Stimulated activated naive CD8-positive, alpha-beta T cell treated with anti-CD3 and anti-CD28 coated beads, Interleukin-15, amount 100 ng/mL, for 72 hours (primary cell): ENCODE results near the gene LYSET.

Experiments
- ATAC-seq: fragments of 150-1000 bp; cut with Tn5 transposase; 2 replicates; pipeline ENCODE4 v1.10.0; 2021; ENCODE audit warnings: mild to moderate bottlenecking, moderate library complexity
- DNase-seq, 2 donors: peaks; one replicate each; pipeline ENCODE4 v3.0.0; 2021 to 2022
- H3K27ac Mint-ChIP-seq, 2 donors: one replicate each; pipeline ENCODE4 v1.8.0; 2022; ENCODE audit warnings: mild to moderate bottlenecking in 2 of 2, mixed read lengths in 2 of 2, moderate library complexity in 2 of 2
- H3K27me3 Mint-ChIP-seq: one replicate; pipeline ENCODE4 v1.8.0; 2022; ENCODE audit warnings: mixed read lengths
- H3K4me1 Mint-ChIP-seq: one replicate; pipeline ENCODE4 v1.8.0; 2022; ENCODE audit warnings: mild to moderate bottlenecking, mixed read lengths
- H3K4me3 Mint-ChIP-seq, 2 donors: one replicate each; pipeline ENCODE4 v1.8.0; 2022; ENCODE audit warnings: mild to moderate bottlenecking in 2 of 2, mixed read lengths in 2 of 2, moderate library complexity in 1 of 2
- H3K9me3 Mint-ChIP-seq, 2 donors: one replicate each; pipeline ENCODE4 v1.8.0; 2022; ENCODE audit warnings: mixed read lengths in 2 of 2

The LYSET gene

GRCh38 chr14:93195316-93195999 lies 10.3 kb downstream of the LYSET start:
- DNase-seq, result no peak

DNA sequence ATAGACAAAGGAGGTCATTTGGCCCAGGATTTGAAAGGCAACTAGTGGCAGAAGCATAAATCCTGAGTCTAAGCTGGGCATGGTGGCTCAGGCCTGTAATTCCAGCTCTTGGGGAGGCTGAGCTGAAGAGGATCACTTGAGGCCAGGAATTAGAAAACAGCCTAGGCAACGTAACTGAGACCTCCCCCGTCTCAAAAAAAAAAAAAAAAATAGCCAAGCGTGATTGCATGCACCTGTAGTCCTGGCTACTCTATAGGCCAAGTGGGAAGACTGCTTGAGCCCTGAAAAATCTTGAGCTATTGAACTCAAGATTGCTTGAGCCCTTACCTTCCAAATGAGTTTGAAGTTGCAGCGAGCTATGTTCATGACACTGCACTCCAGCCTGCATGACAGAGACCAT lies 13.9 kb downstream of the LYSET start:
- H3K27ac Mint-ChIP-seq, result no peak overlapping the region
- H3K9me3 Mint-ChIP-seq, result no peaks in the 10 kb centered on the region
- H3K4me3 Mint-ChIP-seq, result no peak overlapping the region

More at GRCh38 chr14:93195316-93195999, 10.3 kb downstream of the LYSET start:
- Mint-ChIP-seq H3K4me3 (no peak overlapping the region), H3K27ac (no peak overlapping the region), H3K27me3 (no peaks in the 10 kb centered on the region), H3K4me1 (no peaks in the 10 kb centered on the region), H3K9me3 (no peaks in the 10 kb centered on the region)
- ATAC-seq, result no peak

GRCh38 chr14:93200553-93200952 lies 15.4 kb downstream of the LYSET start:
- H3K27ac Mint-ChIP-seq, result no peak overlapping the region
- no peaks in the 10 kb centered on the region for H3K27me3 Mint-ChIP-seq
- ATAC-seq, result no peak
- peaks cover 20% of the 10 kb centered on the region for H3K4me1 Mint-ChIP-seq
- H3K9me3 Mint-ChIP-seq, result no peaks in the 10 kb centered on the region
- no peak for DNase-seq
- no peak overlapping the region for H3K4me3 Mint-ChIP-seq

More for the DNA sequence above, 13.9 kb downstream of the LYSET start:
- no peak for DNase-seq
- peaks cover 4% of the 10 kb centered on the region for H3K4me1 Mint-ChIP-seq
- no peaks in the 10 kb centered on the region for H3K27me3 Mint-ChIP-seq
- ATAC-seq, result no peak

GRCh38 chr14:93201155-93201704 lies 16.1 kb downstream of the LYSET start:
- DNase-seq (no peak), ATAC-seq (no peak)
- no peak overlapping the region for H3K27ac Mint-ChIP-seq
- no peaks in the 10 kb centered on the region for H3K27me3 Mint-ChIP-seq
- H3K4me1 Mint-ChIP-seq, result peaks cover 23% of the 10 kb centered on the region
- H3K9me3 Mint-ChIP-seq, result no peaks in the 10 kb centered on the region
- no peak overlapping the region for H3K4me3 Mint-ChIP-seq

GRCh38 chr14:93206793-93207467 lies 21.8 kb downstream of the LYSET start, which contains the start of the genes GON7 and UBR7:
GON7 (minus strand) TSS chr14:93207065; CDS start chr14:93207037, 28 bp downstream.
UBR7 (plus strand) TSS chr14:93207256; CDS start chr14:93207292, 36 bp downstream.
- DNase-seq, result peak; percentile 85 to 89
- Mint-ChIP-seq H3K27ac (peak within 1 kb of the TSS; percentile 98 to 99), H3K27me3 (no peaks in the 10 kb centered on the region), H3K4me1 (peaks cover 39% of the 10 kb centered on the region), H3K4me3 (peak within 1 kb of the TSS; percentile 78 to 89), H3K9me3 (no peaks in the 10 kb centered on the region)
- ATAC-seq, result peak; percentile 96

GRCh38 chr14:93207468-93208308 lies 22.6 kb downstream of the LYSET start:
- H3K9me3 Mint-ChIP-seq, result no peaks in the 10 kb centered on the region
- ATAC-seq (peak; percentile 53), DNase-seq (peak in 1 of 2 donors; percentile 35)
- peaks cover 39% of the 10 kb centered on the region for H3K4me1 Mint-ChIP-seq
- no peaks in the 10 kb centered on the region for H3K27me3 Mint-ChIP-seq
- H3K4me3 Mint-ChIP-seq, result peak overlapping the region; percentile 78 to 89
- peak overlapping the region; percentile 4 to 98 for H3K27ac Mint-ChIP-seq

DNA sequence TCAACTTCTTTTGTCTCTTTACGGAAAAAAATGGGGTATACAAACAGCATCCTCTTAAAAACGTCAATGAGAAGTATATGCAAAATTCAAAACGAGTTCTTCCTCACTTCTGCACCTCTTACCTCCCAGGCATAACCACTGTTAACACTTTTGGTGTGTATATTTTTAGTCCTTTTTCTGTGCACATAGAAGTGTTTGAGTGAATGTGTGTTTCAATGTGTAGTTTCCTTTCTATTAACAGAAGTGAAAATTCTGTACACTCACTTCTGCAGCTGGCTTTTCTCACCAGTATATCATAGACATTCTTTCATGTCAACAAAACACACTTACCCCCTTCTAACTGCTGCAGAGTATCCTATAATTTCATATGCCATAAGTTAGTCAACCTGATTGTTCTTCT lies 27.3 kb downstream of the LYSET start:
- H3K27me3 Mint-ChIP-seq, result no peaks in the 10 kb centered on the region
- H3K9me3 Mint-ChIP-seq, result no peaks in the 10 kb centered on the region
- no peak for ATAC-seq
- H3K4me3 Mint-ChIP-seq, result no peak overlapping the region
- peaks cover 15% of the 10 kb centered on the region for H3K4me1 Mint-ChIP-seq
- DNase-seq, result no peak
- H3K27ac Mint-ChIP-seq, result no peak overlapping the region

- H3K27ac Mint-ChIP-seq, result no peak overlapping the region
- H3K4me3 Mint-ChIP-seq, result no peak overlapping the region
- DNase-seq (no peak), ATAC-seq (no peak)
- no peaks in the 10 kb centered on the region for H3K9me3 Mint-ChIP-seq
- no peaks in the 10 kb centered on the region for H3K27me3 Mint-ChIP-seq
- no peaks in the 10 kb centered on the region for H3K4me1 Mint-ChIP-seq
Measured at GRCh38 chr14:93214598-93214997, 29.5 kb downstream of the LYSET start.

DNA sequence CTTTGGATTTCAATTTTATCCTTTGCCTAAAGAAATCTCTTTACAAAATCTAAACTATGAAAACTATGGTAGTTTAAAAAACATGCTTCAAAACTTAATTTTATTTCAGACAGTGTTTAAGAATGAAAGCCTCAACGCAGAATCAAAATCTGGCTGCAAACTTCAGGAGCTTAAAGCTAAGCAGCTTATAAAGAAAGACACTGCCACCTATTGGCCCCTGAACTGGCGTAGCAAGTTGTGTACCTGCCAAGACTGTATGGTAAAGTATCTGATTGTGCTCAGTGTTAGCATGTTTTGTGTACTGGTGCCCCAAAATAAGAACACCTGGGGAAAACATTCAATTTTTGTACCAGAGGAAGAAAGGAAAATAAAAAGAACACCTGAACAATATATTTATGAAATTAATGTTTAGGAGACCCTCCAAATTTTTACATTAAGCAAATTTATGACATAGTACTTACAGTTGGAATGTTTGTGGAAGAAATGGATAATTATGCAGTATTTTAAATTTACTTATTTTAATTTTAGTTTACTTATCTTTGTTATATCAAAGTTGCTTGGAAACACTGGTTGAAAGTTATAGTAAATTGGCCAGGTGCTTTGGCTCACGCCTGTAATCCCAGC lies 34.1 kb downstream of the LYSET start:
- DNase-seq (peak in 1 of 2 donors; percentile 29), ATAC-seq (peak; percentile 83)
- no peak overlapping the region for H3K27ac Mint-ChIP-seq
- H3K4me3 Mint-ChIP-seq, result no peak overlapping the region
- no peaks in the 10 kb centered on the region for H3K27me3 Mint-ChIP-seq
- no peaks in the 10 kb centered on the region for H3K4me1 Mint-ChIP-seq
- H3K9me3 Mint-ChIP-seq, result no peaks in the 10 kb centered on the region

DNA sequence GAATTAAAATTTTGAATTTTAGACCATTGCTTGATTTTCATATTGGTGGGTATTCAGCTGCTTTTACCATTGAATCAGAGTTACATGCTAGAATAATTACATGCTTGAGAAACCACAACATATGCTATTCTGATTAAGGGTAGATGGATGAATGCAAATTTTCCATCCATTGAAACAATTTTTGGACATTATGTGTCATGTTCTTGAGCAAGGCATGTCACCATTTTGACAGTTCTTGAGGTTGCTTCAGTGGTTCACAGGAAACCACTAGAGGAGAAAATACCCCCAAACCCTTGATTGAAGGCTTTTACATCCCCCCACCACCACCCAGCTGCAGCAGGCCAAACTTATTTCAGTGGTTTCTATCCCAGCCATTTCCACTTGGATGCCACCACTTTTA lies 35.4 kb downstream of the LYSET start:
- DNase-seq, result no peak
- Mint-ChIP-seq H3K27me3 (no peaks in the 10 kb centered on the region), H3K27ac (no peak overlapping the region), H3K4me3 (no peak overlapping the region), H3K9me3 (no peaks in the 10 kb centered on the region), H3K4me1 (no peaks in the 10 kb centered on the region)
- ATAC-seq, result peak; percentile 37

- no peak overlapping the region for H3K4me3 Mint-ChIP-seq
- no peak for ATAC-seq
Measured at GRCh38 chr14:93223565-93223964, 38.4 kb downstream of the LYSET start.

GRCh38 chr14:93228550-93228949 lies 43.4 kb downstream of the LYSET start:
- Mint-ChIP-seq H3K27ac (no peak overlapping the region), H3K4me1 (peaks cover 15% of the 10 kb centered on the region), H3K27me3 (peaks cover 17% of the 10 kb centered on the region), H3K9me3 (no peaks in the 10 kb centered on the region), H3K4me3 (no peak overlapping the region)
- ATAC-seq, result no peak
- DNase-seq, result no peak

More at GRCh38 chr14:93223565-93223964, 38.4 kb downstream of the LYSET start:
- DNase-seq, result no peak
- no peak overlapping the region for H3K27ac Mint-ChIP-seq
- no peaks in the 10 kb centered on the region for H3K9me3 Mint-ChIP-seq
- H3K4me1 Mint-ChIP-seq, result no peaks in the 10 kb centered on the region
- no peaks in the 10 kb centered on the region for H3K27me3 Mint-ChIP-seq

DNA sequence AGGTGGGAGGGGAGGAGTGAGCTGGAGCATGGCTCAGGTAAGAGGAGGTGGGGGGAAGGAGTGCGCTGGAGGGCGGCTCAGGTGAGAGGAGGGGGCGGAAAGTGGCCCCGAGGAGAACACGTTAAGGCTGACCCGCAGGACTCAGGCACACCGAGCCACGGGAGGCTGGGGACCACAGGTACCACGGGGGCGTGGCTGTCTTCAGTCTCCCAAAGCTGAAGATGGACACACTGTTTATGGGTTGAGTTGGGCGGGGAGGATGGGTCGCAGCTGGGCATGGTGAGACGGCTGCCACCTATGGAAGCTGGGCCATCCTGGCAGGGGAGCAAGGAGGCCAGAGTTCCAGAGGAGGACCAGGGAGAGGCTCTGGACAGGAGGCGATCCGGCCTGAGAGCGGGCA lies 45.4 kb downstream of the LYSET start:
- Mint-ChIP-seq H3K9me3 (no peaks in the 10 kb centered on the region), H3K27me3 (peaks cover 17% of the 10 kb centered on the region), H3K4me1 (peaks cover 15% of the 10 kb centered on the region), H3K27ac (peak overlapping the region in 1 of 2 donors; percentile 8), H3K4me3 (peak overlapping the region; percentile 9 to 34)
- peak; percentile 37 for ATAC-seq
- no peak for DNase-seq

DNA sequence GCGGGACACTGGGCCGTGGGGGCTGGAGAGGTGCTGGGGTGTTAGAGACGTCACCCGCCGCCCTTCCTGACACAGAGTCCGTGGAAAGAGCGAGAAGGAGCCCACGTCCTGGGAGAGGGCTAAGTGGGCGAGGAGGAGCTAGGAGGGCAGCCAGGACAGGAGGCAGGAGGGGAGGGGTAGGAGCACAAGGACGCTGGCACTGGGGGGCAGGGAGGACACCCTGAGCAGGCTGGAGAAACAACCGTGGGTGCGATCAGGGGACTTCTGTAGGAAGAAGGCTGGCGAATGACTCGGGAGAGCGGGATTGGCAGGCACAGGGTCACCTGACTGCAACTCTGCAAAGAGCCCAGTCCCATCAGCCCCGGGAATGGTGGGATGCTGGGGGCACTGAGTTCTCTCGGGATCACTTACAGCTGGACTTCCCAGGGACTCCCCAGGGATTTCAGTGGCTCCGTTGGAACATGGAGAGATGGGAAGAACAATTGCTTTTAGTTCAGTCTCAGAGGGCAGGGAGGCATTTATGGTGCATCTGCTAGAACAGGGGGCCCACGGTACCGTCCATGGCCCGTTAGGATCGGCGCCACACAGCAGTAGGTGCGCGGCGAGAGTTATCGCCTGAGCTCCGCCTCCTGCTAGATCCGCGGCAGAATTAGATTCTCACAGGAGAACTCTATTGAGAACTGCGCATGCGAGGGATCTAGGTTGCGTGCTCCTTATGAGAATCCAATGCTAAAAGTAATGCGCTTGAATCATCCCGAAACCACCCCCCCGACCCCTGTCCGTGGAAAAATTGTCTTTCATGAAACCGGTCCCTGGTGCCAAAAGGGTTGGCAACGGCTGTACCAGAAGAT lies 46.2 kb downstream of the LYSET start:
- no peak for DNase-seq
- ATAC-seq, result peak; percentile 56
- Mint-ChIP-seq H3K4me3 (peak overlapping the region; percentile 9 to 34), H3K4me1 (peaks cover 15% of the 10 kb centered on the region), H3K27me3 (peaks cover 17% of the 10 kb centered on the region), H3K27ac (peak overlapping the region in 1 of 2 donors; percentile 24), H3K9me3 (no peaks in the 10 kb centered on the region)
